Measurements from ENCODE around the gene GPR68. TPM values are rescaled to one million over a fixed set of nuclear protein-coding genes. Genes with fewer than 3 reads are reported as not detected.
A peak's percentile ranks its signal among the peaks of the same experiment; 100 is the strongest.

The GPR68 gene
- total RNA-seq, 6 experiments from 2014 or later: 0.17 to 0.27 (median 0.19) TPM; not detected in 3

DNA sequence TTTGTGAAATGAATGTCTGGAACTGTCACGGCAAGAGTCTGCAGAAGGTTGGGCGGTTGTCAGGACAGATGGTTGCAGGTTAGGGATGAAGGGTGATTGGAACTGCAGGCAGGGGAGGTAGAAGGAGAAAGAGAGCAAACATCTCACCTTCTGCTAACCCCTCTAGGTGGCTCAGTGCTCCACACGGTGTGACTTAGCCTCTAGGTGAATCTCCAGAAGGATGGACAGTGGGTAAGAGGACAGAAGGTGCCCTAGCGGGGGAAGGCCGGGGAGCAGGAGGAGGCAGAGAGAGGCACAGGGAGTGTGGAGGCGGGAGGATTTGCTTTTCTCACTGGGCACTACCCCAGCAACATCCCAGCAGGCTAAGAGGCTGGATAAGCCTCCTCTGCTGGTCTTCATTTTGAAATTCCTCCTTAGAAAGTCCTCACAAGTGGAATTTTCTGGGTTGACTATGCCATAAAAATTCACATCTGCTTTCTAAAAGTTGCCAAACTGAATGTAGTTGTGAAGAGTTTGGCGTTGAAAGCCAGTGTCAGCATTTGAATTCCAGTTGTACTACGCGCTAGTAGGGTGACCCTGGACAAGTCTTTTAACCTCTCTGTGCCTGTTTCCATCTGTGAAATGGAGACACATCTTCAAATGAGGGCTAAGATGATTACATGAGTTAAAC lies 10.7 kb upstream of the GPR68 start:
- ATAC-seq (no peak), DNase-seq (no peak)
- Histone ChIP-seq H3K4me3 (no peak overlapping the region), H3K4me1 (peaks cover 0 to 9% (median 0%) of the 10 kb centered on the region in 4 donors), H3K27me3 (no peaks in the 10 kb centered on the region), H3K9me3 (no peaks in the 10 kb centered on the region), H3K27ac (no peak overlapping the region), H3K36me3 (no peaks in the 10 kb centered on the region)
- intact Hi-C loops (cut with DNase I): no loop called here
- 87% methylated on average over 9 of the region's 9 CpGs for WGBS (ENCODE audit: insufficient coverage, low coverage, low lambda C conversion rate, missing lambda C conversion rate)
- TF ChIP-seq POLR2A (IDR thresholded peaks at IDR 0.05): no peak
- no peak for TF ChIP-seq CTCF (IDR thresholded peaks at IDR 0.05)

DNA sequence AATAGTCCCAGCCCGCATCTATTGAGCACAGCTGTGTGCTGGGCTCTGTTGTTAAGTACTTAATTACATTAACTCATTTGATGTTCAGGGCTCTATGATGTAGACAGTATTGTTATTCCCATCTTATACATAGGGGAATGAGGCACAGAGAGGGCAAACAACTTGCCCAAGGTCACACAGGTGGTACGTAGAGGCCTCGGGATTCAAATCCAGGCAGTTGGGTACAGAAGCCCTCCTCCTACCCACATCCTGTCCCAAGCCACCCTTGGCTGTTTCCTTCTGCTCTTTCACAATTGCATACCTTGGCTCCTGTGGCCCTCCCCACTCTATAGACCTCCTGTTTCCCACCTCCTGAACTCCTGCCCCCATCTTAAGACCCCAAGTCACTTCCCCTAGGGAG lies 10.0 kb upstream of the GPR68 start:
- no peak overlapping the region for H3K27ac ChIP-seq
- H3K4me3 ChIP-seq: no peak overlapping the region
- DNase-seq: no peak
- TF ChIP-seq CTCF (IDR thresholded peaks at IDR 0.05): no peak
- TF ChIP-seq POLR2A (IDR thresholded peaks at IDR 0.05): no peak
- no peaks in the 10 kb centered on the region for H3K27me3 ChIP-seq
- 49% methylated on average over 3 of the region's 3 CpGs for WGBS (ENCODE audit: insufficient coverage, low coverage, low lambda C conversion rate, missing lambda C conversion rate)
- intact Hi-C loops (cut with DNase I): no loop called here
- H3K9me3 ChIP-seq: no peaks in the 10 kb centered on the region
- H3K4me1 ChIP-seq: peaks cover 0 to 9% (median 0%) of the 10 kb centered on the region in 4 donors
- no peaks in the 10 kb centered on the region for H3K36me3 ChIP-seq
- peak in 2 of 4 donors; percentile 5 for ATAC-seq

DNA sequence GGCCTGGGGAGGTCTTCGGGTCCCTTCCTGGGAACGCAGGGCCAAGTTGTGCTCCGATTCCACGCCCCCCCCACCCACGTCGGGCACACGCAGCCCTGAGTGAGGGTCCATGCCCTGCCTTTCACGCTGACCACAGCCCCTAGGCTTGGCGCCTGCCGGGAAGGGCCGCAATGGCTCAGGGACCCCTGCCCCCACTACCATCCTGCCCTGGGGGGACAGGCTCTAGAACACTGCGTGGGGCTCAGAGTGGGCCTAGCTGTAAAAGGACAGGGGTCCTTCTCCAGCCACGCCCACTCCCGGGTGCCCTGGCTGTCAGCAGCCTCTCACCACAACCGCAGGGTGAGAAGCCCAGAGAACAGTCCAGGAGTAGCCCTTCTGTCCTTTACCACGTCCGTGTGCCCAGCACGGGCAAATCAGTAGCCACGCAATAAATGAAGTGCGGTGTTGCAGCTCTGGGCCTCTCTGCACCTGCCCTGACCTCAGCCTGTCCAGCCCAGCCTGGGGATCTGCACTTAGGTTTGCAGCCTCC lies 9.4 kb upstream of the GPR68 start:
- H3K4me3 ChIP-seq: peak overlapping the region; percentile 49 to 59 (median 50)
- no peaks in the 10 kb centered on the region for H3K27me3 ChIP-seq
- ATAC-seq (peak; percentile 28 to 57 (median 35)), DNase-seq (no peak)
- H3K36me3 ChIP-seq: no peaks in the 10 kb centered on the region
- H3K9me3 ChIP-seq: no peaks in the 10 kb centered on the region
- H3K27ac ChIP-seq: no peak overlapping the region
- intact Hi-C loops (cut with DNase I): no loop called here
- no CpG with 5 or more reads among the region's 20 CpGs for WGBS (ENCODE audit: insufficient coverage, low coverage, low lambda C conversion rate, missing lambda C conversion rate)
- TF ChIP-seq CTCF (IDR thresholded peaks at IDR 0.05): no peak
- no peak for TF ChIP-seq POLR2A (IDR thresholded peaks at IDR 0.05)
- H3K4me1 ChIP-seq: peaks cover 0 to 9% (median 0%) of the 10 kb centered on the region in 4 donors

- H3K9me3 ChIP-seq: no peaks in the 10 kb centered on the region
- no peak for TF ChIP-seq POLR2A (IDR thresholded peaks at IDR 0.05)
- TF ChIP-seq CTCF (IDR thresholded peaks at IDR 0.05): no peak
- H3K4me1 ChIP-seq: peaks cover 0 to 9% (median 0%) of the 10 kb centered on the region in 4 donors
- intact Hi-C loops (cut with DNase I): no loop called here
- H3K4me3 ChIP-seq: peak overlapping the region; percentile 49 to 59 (median 50)
- ATAC-seq (peak; percentile 76 to 85 (median 82)), DNase-seq (peak in 1 of 3 donors; percentile 47)
- H3K27ac ChIP-seq: no peak overlapping the region
- H3K36me3 ChIP-seq: no peaks in the 10 kb centered on the region
- no peaks in the 10 kb centered on the region for H3K27me3 ChIP-seq
- WGBS (ENCODE audit: insufficient coverage, low coverage, low lambda C conversion rate, missing lambda C conversion rate): 0% methylated on average over 6 of the region's 95 CpGs
Observed at GRCh38 chr14:91252871-91253794, 8.6 kb upstream of the GPR68 start.
